Measurements from ENCODE around the gene ZNF24.

DNA sequence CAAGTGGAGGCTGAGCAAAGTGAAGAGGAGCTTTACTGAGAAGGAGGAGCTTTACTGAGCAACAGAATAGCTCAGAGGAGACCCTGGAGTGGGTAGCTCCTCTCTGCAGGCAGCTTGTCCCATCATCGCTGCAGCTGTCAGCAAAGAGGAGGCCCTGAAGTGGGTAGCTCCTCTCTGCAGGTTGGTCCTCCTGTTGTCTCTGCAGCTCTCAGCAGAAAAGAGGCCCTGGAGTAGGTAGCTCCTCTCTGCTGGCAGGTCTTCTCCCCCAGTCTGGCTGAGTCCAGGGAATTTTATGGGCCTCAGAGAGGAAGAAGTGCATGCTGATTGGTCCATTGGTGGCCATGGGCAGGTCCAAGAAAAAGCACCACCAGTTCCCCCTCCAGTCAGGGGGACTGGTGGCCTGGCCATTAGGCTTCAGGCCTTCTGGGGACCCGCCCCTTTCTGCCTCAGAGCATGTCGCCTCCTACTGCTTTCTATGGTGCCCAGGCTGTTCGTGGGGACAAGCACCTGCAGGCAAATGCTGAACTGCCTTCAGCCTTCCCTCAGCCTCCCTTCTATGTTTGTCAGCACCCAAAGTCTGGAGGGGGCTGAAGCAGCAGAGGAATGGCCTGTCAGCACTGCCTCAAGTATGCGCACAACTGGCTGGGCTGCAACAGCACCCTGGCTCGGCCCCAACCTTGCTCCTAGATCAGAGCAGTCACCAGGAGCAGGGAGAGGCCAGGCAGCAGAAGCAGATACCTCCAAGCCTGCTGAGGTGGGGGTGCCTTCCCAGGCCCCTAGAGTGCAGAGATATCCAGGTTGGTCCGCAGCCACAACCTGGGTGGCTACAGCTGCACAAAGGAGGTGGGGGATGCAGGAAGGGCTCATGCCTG is 60.1 kb downstream of the ZNF24 start:
- TF ChIP-seq EZH2 (IDR thresholded peaks at IDR 0.05; ENCODE audit: insufficient read depth, poor library complexity, severe bottlenecking): no peak
- no peak for TF ChIP-seq EZH2phosphoT487 (IDR thresholded peaks at IDR 0.05; ENCODE audit: insufficient read depth, low read depth)
